Hepatocyte (in vitro differentiated cells): ENCODE measurements around the gene SLC13A1. TPM values are rescaled to one million over a fixed set of nuclear protein-coding genes. Genes with fewer than 3 reads are reported as not detected.

Experiments
- DNase-seq: peaks from one replicate; pipeline ENCODE4 v3.0.0-alpha.2; 2016; ENCODE audit warnings: low spot score
- H2AFZ ChIP-seq: fragments of 200-600 bp; sonication (generic); 2 replicates; pipeline ENCODE4 v1.6.0; 2016; ENCODE audit warnings: antibody characterized with exemption, mild to moderate bottlenecking
- H3K27ac ChIP-seq: fragments of 200-600 bp; sonication (generic); 2 replicates; pipeline ENCODE4 v1.5.1; 2016; ENCODE audit warnings: mild to moderate bottlenecking
- H3K27me3 ChIP-seq: fragments of 200-600 bp; sonication (generic); 2 replicates; pipeline ENCODE4 v1.6.1; 2016
- H3K36me3 ChIP-seq: fragments of 200-600 bp; sonication (generic); replicated peaks from 2 replicates; pipeline ENCODE4 v1.5.1; 2016; ENCODE audit warnings: low read depth; ENCODE audit not compliant: insufficient read depth
- H3K4me1 ChIP-seq: fragments of 200-600 bp; sonication (generic); 2 replicates; pipeline ENCODE4 v1.5.1; 2016; ENCODE audit warnings: mild to moderate bottlenecking, moderate library complexity; ENCODE audit not compliant: insufficient read depth
- H3K4me2 ChIP-seq: fragments of 200-600 bp; sonication (generic); 2 replicates; pipeline ENCODE4 v1.6.0; 2016
- H3K4me3 ChIP-seq: fragments of 200-600 bp; sonication (generic); 2 replicates; pipeline ENCODE4 v1.5.1; 2016; ENCODE audit warnings: mild to moderate bottlenecking
- H3K79me2 ChIP-seq: fragments of 200-600 bp; sonication (generic); 2 replicates; pipeline ENCODE4 v1.6.0; 2017; ENCODE audit warnings: mild to moderate bottlenecking
- H3K9me2 ChIP-seq: fragments of 200-600 bp; sonication (generic); replicated peaks from 2 replicates; pipeline ENCODE4 v1.6.0; 2017; ENCODE audit warnings: mild to moderate bottlenecking; ENCODE audit not compliant: insufficient read depth
- H3K9me3 ChIP-seq: fragments of 200-600 bp; sonication (generic); 2 replicates; pipeline ENCODE4 v1.5.1; 2016; ENCODE audit warnings: low read depth, mild to moderate bottlenecking
- H4K20me1 ChIP-seq: fragments of 200-600 bp; sonication (generic); 2 replicates; pipeline ENCODE4 v1.6.0; 2016; ENCODE audit warnings: mild to moderate bottlenecking; ENCODE audit not compliant: insufficient read depth, poor library complexity, severe bottlenecking
- EZH2 ChIP-seq: fragments of 200-600 bp; sonication (generic); IDR thresholded peaks from 2 replicates; pipeline ENCODE4 v1.6.1; 2016; ENCODE audit warnings: antibody characterized with exemption, mild to moderate bottlenecking, borderline replicate concordance
- EZH2phosphoT487 ChIP-seq: fragments of 200-600 bp; sonication (generic); IDR thresholded peaks from one replicate; pipeline ENCODE4 v1.6.1; 2018; ENCODE audit warnings: antibody characterized with exemption, mild to moderate bottlenecking, low read depth, moderate library complexity; ENCODE audit not compliant: unreplicated experiment, severe bottlenecking
- WGBS: methylation state at CpG from one replicate; pipeline ENCODE4 v1.1.6; 2016; ENCODE audit warnings: low lambda C conversion rate; ENCODE audit errors: missing lambda C conversion rate; 5-methylcytosine and 5-hydroxymethylcytosine counted together
- polyA plus RNA-seq: library from polyadenylated mRNA; unstranded; fragments of >200 nt; fragmentation: Nextera tagmentation; extraction: Ambion mirVana; gene quantifications from 2 replicates; pipeline ENCODE4 v1.2.1, GENCODE V29; 2016
- total RNA-seq: library from RNA; depleted of rRNA; stranded (reverse); fragments of >200 nt; gene quantifications from 2 replicates; pipeline ENCODE4 v1.2.3, GENCODE V29; 2014
- TF ChIP-seq, protein P1 (sequence below): fragments of 200-600 bp; sonication (generic); IDR thresholded peaks from 2 replicates; pipeline ENCODE4 v1.5.1; 2016; ENCODE audit warnings: antibody characterized with exemption, mild to moderate bottlenecking; ENCODE audit not compliant: poor library complexity

Gene SLC13A1
- total and polyA plus RNA-seq, 2 experiments from 2014 or later, result 0.07 TPM; not detected in 1

DNA sequence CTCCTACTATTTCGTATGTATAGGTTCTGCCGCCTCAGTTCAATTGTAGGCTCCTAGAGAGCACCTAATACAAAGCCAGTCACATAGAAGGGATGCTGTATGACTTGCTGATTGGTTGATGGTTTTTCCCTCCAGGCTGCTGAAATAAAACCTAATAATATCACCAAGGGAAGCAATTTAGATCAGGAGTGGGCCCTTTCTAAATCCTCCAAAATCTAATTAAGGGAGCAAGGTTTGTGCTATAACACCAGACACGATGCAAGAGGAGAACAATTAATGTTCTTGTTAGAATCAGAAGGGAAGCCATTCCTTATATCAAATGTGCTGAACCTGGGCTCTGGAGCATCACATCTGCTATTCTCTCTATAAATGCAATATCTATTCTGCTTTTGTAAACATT lies 42.0 kb upstream of the SLC13A1 start:
- WGBS, result 95% methylated on average over 3 of the region's 3 CpGs
- H3K9me3 ChIP-seq, result no peaks in the 10 kb centered on the region

DNA sequence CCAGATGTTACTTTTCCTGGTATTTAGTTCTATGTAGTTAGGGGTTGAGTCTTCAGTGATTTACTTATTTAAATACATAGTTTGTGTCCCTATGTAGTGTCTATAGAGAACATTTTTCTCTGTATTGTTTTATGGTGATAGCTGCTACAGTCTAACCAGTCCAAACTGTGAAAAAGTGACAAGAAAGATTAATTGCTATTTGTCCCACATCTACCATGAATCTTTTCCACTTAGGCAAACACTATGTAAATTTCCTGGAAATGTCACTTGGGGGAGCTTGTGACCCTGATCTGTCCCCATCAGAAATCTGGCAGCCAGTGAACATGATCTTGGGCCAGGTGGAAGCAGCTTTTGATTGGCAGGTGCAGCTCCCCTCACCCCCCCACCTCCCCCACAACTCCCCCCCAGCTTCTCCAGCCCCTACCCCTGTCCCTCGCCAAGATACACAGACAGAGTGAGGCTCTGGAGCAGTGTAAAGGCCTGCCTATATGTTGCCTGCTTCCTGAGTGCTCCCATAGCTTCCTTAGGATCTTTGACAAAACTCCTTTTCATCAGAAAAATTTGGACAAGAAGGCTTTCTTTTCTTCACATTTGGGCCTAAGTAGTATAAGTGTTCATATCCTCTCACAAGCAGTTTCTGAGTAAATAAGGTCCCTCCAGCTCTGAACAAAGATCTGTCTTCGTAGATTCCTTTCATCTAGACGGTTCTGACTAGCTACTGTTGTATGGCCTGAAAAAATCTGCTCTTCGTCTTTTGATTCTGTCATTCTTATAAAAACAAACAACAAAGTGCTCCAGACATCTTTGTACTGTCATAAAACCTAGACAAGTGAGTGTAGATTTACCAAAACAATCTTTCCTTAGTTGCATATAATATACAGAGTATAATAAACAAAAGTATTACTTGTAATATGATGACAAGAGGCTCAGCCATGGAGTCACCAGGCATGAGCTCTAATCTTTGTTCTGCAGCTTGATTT lies 31.5 kb upstream of the SLC13A1 start:
- Histone ChIP-seq H3K27ac (peak overlapping the region; percentile 74), H3K9me2 (no peaks in the 10 kb centered on the region), H3K36me3 (no peaks in the 10 kb centered on the region), H3K79me2 (no peaks in the 10 kb centered on the region), H3K4me2 (peak overlapping the region; percentile 8), H3K4me3 (no peak overlapping the region), H3K9me3 (no peaks in the 10 kb centered on the region), H2AFZ (peak overlapping the region; percentile 53), H4K20me1 (no peaks in the 10 kb centered on the region), H3K27me3 (no peaks in the 10 kb centered on the region), H3K4me1 (peaks cover 8% of the 10 kb centered on the region)
- WGBS, result 38% methylated on average over 4 of the region's 4 CpGs
- TF ChIP-seq EZH2 (no peak), EZH2phosphoT487 (no peak)
- TF ChIP-seq, protein P1, sequence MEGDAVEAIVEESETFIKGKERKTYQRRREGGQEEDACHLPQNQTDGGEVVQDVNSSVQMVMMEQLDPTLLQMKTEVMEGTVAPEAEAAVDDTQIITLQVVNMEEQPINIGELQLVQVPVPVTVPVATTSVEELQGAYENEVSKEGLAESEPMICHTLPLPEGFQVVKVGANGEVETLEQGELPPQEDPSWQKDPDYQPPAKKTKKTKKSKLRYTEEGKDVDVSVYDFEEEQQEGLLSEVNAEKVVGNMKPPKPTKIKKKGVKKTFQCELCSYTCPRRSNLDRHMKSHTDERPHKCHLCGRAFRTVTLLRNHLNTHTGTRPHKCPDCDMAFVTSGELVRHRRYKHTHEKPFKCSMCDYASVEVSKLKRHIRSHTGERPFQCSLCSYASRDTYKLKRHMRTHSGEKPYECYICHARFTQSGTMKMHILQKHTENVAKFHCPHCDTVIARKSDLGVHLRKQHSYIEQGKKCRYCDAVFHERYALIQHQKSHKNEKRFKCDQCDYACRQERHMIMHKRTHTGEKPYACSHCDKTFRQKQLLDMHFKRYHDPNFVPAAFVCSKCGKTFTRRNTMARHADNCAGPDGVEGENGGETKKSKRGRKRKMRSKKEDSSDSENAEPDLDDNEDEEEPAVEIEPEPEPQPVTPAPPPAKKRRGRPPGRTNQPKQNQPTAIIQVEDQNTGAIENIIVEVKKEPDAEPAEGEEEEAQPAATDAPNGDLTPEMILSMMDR, result no peak
- DNase-seq, result no peak

More for the DNA sequence above, 42.0 kb upstream of the SLC13A1 start:
- Histone ChIP-seq H2AFZ (no peak overlapping the region), H3K27ac (no peak overlapping the region), H3K9me2 (no peaks in the 10 kb centered on the region), H3K4me3 (no peak overlapping the region), H3K4me1 (peaks cover 4% of the 10 kb centered on the region), H3K4me2 (no peak overlapping the region), H3K27me3 (no peaks in the 10 kb centered on the region), H3K36me3 (no peaks in the 10 kb centered on the region), H4K20me1 (no peaks in the 10 kb centered on the region), H3K79me2 (no peaks in the 10 kb centered on the region)
- DNase-seq, result no peak
- no peak for TF ChIP-seq EZH2phosphoT487
- TF ChIP-seq EZH2, result no peak
- TF ChIP-seq, protein P1, result no peak

DNA sequence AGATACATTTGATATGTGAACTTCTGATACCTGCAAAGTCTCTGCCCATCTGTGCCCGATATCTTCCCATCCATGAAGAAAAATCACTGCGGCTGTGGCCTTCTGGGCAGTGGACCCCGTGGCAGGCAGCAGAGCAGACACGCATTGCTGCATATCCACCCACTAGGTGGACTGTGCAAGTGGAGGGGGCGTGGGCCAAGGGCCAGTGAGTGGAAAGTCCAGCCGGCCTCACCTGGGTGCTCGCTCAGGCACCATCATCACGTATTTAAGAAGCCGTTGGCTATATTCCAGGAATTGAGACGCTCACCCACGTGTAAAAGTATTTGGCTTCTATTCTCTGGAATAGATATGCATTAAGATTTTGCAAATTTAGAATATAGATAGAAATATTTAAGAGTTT lies 30.8 kb upstream of the SLC13A1 start:
- WGBS, result 93% methylated on average over 11 of the region's 11 CpGs
- no peaks in the 10 kb centered on the region for H3K9me3 ChIP-seq
- TF ChIP-seq, protein P1, result no peak
- TF ChIP-seq EZH2 (no peak), EZH2phosphoT487 (no peak)

More for the DNA sequence above, 30.8 kb upstream of the SLC13A1 start:
- Histone ChIP-seq H3K4me2 (no peak overlapping the region), H3K36me3 (no peaks in the 10 kb centered on the region), H3K79me2 (no peaks in the 10 kb centered on the region), H4K20me1 (no peaks in the 10 kb centered on the region), H3K4me1 (peaks cover 8% of the 10 kb centered on the region), H2AFZ (no peak overlapping the region), H3K27ac (no peak overlapping the region), H3K27me3 (no peaks in the 10 kb centered on the region), H3K4me3 (no peak overlapping the region), H3K9me2 (no peaks in the 10 kb centered on the region)
- DNase-seq, result no peak
